ENCODE results near the gene TTLL9.

DNA sequence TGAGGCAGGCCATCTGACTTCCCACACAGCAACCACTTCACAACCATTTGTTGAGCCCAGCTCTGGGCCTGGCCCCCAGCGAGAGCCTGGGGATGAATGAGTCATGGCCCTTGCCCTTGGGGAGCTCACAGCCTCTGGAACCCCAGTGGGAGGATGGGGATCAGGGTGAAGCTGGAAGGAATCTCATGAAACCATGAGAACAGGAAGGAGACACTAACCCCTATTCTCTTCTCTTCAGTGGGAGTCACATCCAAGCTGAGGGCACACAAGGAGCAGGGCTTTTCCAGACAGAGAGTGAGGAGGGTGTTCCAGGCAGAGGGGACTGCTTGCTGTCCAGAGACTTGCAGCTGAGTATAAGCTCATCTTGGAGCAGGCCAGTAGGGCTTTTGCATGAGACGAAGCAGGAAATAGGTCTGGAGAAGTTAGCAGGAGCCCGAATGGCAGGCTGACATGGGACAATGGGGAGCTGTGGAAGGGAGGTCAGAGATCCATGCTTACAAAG lies 32.5 kb upstream of the TTLL9 start:
- TF ChIP-seq, protein P1, sequence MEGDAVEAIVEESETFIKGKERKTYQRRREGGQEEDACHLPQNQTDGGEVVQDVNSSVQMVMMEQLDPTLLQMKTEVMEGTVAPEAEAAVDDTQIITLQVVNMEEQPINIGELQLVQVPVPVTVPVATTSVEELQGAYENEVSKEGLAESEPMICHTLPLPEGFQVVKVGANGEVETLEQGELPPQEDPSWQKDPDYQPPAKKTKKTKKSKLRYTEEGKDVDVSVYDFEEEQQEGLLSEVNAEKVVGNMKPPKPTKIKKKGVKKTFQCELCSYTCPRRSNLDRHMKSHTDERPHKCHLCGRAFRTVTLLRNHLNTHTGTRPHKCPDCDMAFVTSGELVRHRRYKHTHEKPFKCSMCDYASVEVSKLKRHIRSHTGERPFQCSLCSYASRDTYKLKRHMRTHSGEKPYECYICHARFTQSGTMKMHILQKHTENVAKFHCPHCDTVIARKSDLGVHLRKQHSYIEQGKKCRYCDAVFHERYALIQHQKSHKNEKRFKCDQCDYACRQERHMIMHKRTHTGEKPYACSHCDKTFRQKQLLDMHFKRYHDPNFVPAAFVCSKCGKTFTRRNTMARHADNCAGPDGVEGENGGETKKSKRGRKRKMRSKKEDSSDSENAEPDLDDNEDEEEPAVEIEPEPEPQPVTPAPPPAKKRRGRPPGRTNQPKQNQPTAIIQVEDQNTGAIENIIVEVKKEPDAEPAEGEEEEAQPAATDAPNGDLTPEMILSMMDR (IDR thresholded peaks at IDR 0.05) = no peak
- no peak for TF ChIP-seq POLR2A (IDR thresholded peaks at IDR 0.05)

Measured in lower leg skin (tissue), 3 donors.